K562 (cell line): ENCODE measurements around the gene EGFL6. TPM values are rescaled to one million over a fixed set of nuclear protein-coding genes. Genes with fewer than 3 reads are reported as not detected.
A peak's percentile ranks its signal among the peaks of the same experiment; 100 is the strongest.

Source experiments
- ATAC-seq: fragments of 200-7000 bp; cut with Tn5 transposase; 3 replicates; pipeline ENCODE4 v1.9.1; 2020; ENCODE audit warnings: moderate library complexity
- BruUV-seq: library from RNA; stranded (reverse); fragments of 400-500 nt; replicated peaks from 2 replicates; lab custom pipeline; 2021; lab: Mats Ljungman, UMichigan
- CTCF ChIA-PET: fragments of 300-600 bp; formaldehyde crosslinking; extraction: SDS; loops from one replicate; lab custom pipeline; 2021; ENCODE audit warnings: low intra/inter-chr PET ratio; lab: Yijun Ruan, JAX
- POLR2A ChIA-PET: fragments of 300-600, 350-650 bp; sonication (Branson Sonifier 250); formaldehyde crosslinking; extraction: SDS; loops from one replicate; lab custom pipeline; 2021; ENCODE audit warnings: antibody characterized with exemption, inconsistent platforms; lab: Yijun Ruan, JAX
- DNase-seq, 4 experiments: peaks; one replicate each; pipeline versions ENCODE4 v3.0.0 to v3.0.0-alpha.2; 2011 to 2018; ENCODE audit warnings: low spot score in 3 of 4, mixed read lengths in 3 of 4; ENCODE audit errors: extremely low read depth in 1 of 4
- FAIRE-seq: peaks from 2 replicates; lab custom pipeline; 2011; peaks lifted over from hg19 to GRCh38; lab: Jason Lieb, UNC
- H2AFZ ChIP-seq: 2 replicates; pipeline ENCODE4 v1.6.0; 2011; ENCODE audit warnings: low read depth, low read length, control low read depth, inconsistent platforms
- H3K27ac ChIP-seq: fragments of 200-600 bp; 3 replicates; pipeline ENCODE4 v1.8.0; 2011; ENCODE audit warnings: low read depth, mild to moderate bottlenecking, control low read depth, inconsistent platforms, low read length, moderate library complexity, mixed read lengths; ENCODE audit errors: extremely low read depth
- H3K27me3 ChIP-seq, 2 experiments: fragments of 300-600 bp in 1 of 2; 2 replicates in 1 of 2; 3 replicates in 1 of 2; pipeline versions ENCODE4 v1.6.0 to v1.8.0; 2011; ENCODE audit warnings: inconsistent platforms in 2 of 2, low read length in 2 of 2, mild to moderate bottlenecking in 1 of 2, mixed read lengths in 1 of 2, moderate library complexity in 1 of 2; ENCODE audit not compliant: control insufficient read depth in 2 of 2, insufficient read depth in 2 of 2
- H3K36me3 ChIP-seq: fragments of 300-600 bp; 3 replicates; pipeline ENCODE4 v1.8.0; 2011; ENCODE audit warnings: mild to moderate bottlenecking, low read length, inconsistent platforms; ENCODE audit not compliant: control insufficient read depth, insufficient read depth
- H3K4me1 ChIP-seq, 2 experiments: fragments of 200-600 bp in 1 of 2; replicated peaks in 1 of 2; 2 replicates in 1 of 2; 3 replicates in 1 of 2; pipeline versions ENCODE4 v1.5.1 to v1.8.0; 2011; ENCODE audit warnings: inconsistent platforms in 2 of 2, low read length in 2 of 2, mild to moderate bottlenecking in 1 of 2, mixed read lengths in 1 of 2, moderate library complexity in 1 of 2; ENCODE audit not compliant: control insufficient read depth in 2 of 2, insufficient read depth in 2 of 2
- H3K4me2 ChIP-seq: 2 replicates; pipeline ENCODE4 v1.6.1; 2011; ENCODE audit warnings: low read length, control low read depth, inconsistent platforms, mixed read lengths; ENCODE audit not compliant: insufficient read depth
- H3K4me3 ChIP-seq: fragments of 200-600 bp; sonication (generic), shearing (Covaris generic); 2 replicates; pipeline ENCODE4 v1.5.1; 2016; ENCODE audit warnings: control low read depth, inconsistent platforms
- H3K79me2 ChIP-seq: fragments of 200-600 bp; 3 replicates; pipeline ENCODE4 v1.8.0; 2011; ENCODE audit warnings: low read length, inconsistent platforms; ENCODE audit not compliant: control insufficient read depth, insufficient read depth
- H3K9ac ChIP-seq, 2 experiments: 2 replicates each; pipeline versions ENCODE4 v1.6.0 to v1.6.1; 2011; ENCODE audit warnings: low read depth in 2 of 2, low read length in 2 of 2, control low read depth in 1 of 2, inconsistent platforms in 1 of 2, mild to moderate bottlenecking in 1 of 2, mixed read lengths in 1 of 2; ENCODE audit not compliant: insufficient read depth in 1 of 2
- H3K9me1 ChIP-seq: one replicate; pipeline ENCODE4 v1.6.0; 2011; ENCODE audit warnings: inconsistent platforms, mild to moderate bottlenecking, low read length, moderate library complexity; ENCODE audit not compliant: control insufficient read depth, insufficient read depth
- H3K9me3 ChIP-seq: replicated peaks from 2 replicates; pipeline ENCODE4 v1.5.1; 2011; ENCODE audit warnings: low read depth, low read length, inconsistent platforms; ENCODE audit not compliant: control insufficient read depth, insufficient read depth
- H4K20me1 ChIP-seq: replicated peaks from 2 replicates; pipeline ENCODE4 v1.6.1; 2011; ENCODE audit warnings: low read length, inconsistent platforms, mixed read lengths; ENCODE audit not compliant: control insufficient read depth, insufficient read depth
- CBFA2T2 ChIP-seq: fragments of 450-650 bp; conservative IDR thresholded peaks from 2 replicates; pipeline ENCODE4 v1.6.1; 2017; ENCODE audit warnings: mild to moderate bottlenecking
- CBFA2T3 ChIP-seq: fragments of 450-650 bp; IDR thresholded peaks from 2 replicates; pipeline ENCODE4 v1.6.1; 2017
- E2F8 ChIP-seq: fragments of 450-650 bp; IDR thresholded peaks from 2 replicates; pipeline ENCODE4 v1.7.1; 2018; ENCODE audit warnings: mild to moderate bottlenecking, low read depth; ENCODE audit not compliant: partially characterized antibody
- ILF3 ChIP-seq: fragments of 450-650 bp; IDR thresholded peaks from 2 replicates; pipeline ENCODE4 v1.6.1; 2018; ENCODE audit warnings: antibody characterized with exemption, mild to moderate bottlenecking, moderate library complexity, borderline replicate concordance
- KHSRP ChIP-seq: fragments of 450-650 bp; IDR thresholded peaks from 2 replicates; pipeline ENCODE4 v1.6.1; 2017
- NCOR1 ChIP-seq: fragments of 450-650 bp; IDR thresholded peaks from 2 replicates; pipeline ENCODE4 v1.6.1; 2016; ENCODE audit warnings: mild to moderate bottlenecking, moderate library complexity
- SIX5 ChIP-seq, 2 experiments: IDR thresholded peaks; 2 replicates each; pipeline ENCODE4 v1.6.1; 2011; ENCODE audit warnings: low read length in 2 of 2, borderline replicate concordance in 1 of 2, low read depth in 1 of 2, mild to moderate bottlenecking in 1 of 2, moderate library complexity in 1 of 2; ENCODE audit not compliant: insufficient read depth in 1 of 2
- TCF3 ChIP-seq: sonication (generic); formaldehyde crosslinking; IDR thresholded peaks from 2 replicates; pipeline ENCODE4 v1.4.0; 2020; ENCODE audit warnings: mild to moderate bottlenecking, missing genetic modification reagents
- THAP7 ChIP-seq: fragments of 250-450 bp; sonication (Bioruptor Pico); IDR thresholded peaks from 2 replicates; pipeline ENCODE4 v1.5.0; 2021
- ZNF3 ChIP-seq: fragments of 250-450 bp; sonication (Bioruptor Pico); IDR thresholded peaks from 2 replicates; pipeline ENCODE4 v1.5.0; 2021; ENCODE audit warnings: mild to moderate bottlenecking, moderate library complexity
- WGBS: fragments of 100-300 bp; shearing (Covaris generic); methylation state at CpG from one replicate; pipeline ENCODE4 v1.1.6; 2016; ENCODE audit warnings: low coverage, mixed read lengths; ENCODE audit not compliant: insufficient coverage; ENCODE audit errors: missing lambda C conversion rate; 5-methylcytosine and 5-hydroxymethylcytosine counted together
- in situ Hi-C: fragments of 300-500 bp; cut with MboI; formaldehyde crosslinking; loops from 4 replicates; pipeline ENCODE4 v1.15.0; 2018; ENCODE audit warnings: inconsistent platforms, mixed read lengths
- intact Hi-C: fragments of 100-400 bp; cut with micrococcal nuclease; formaldehyde crosslinking; loops from 2 replicates; pipeline ENCODE4 v1.14.2; 2022
- polyA plus RNA-seq, 8 experiments: library from polyadenylated mRNA; depleted of rRNA in 4 of 8; stranded (reverse) in 5 of 8; unstranded in 3 of 8; fragments of >200 nt; fragmentation: Nextera tagmentation in 2 of 8; fragmentation: Illumina TruSeq in 1 of 8; extraction: Ambion mirVana in 2 of 8; extraction: Trizol in 1 of 8; gene quantifications; 2 replicates each; pipeline versions ENCODE4 v1.2.1 to v1.2.3, GENCODE V29; 2011 to 2014; ENCODE audit warnings: inconsistent platforms in 1 of 8, missing spikeins in 1 of 8
- total RNA-seq, 7 experiments: library from RNA; depleted of rRNA in 6 of 7; stranded (reverse); fragments of >200 nt in 6 of 7; fragmentation: Illumina TruSeq in 2 of 7; extraction: Trizol in 2 of 7; gene quantifications; 2 replicates each; pipeline versions ENCODE4 v1.2.1 to v1.2.3, GENCODE V29; 2011 to 2021; ENCODE audit warnings: low replicate concordance in 1 of 7
- TF ChIP-seq, protein P1 (sequence below): IDR thresholded peaks from 2 replicates; pipeline ENCODE4 v1.6.1; 2016; ENCODE audit warnings: missing genetic modification characterization, missing compliant biosample characterization
- TF ChIP-seq, protein P2 (sequence below): fragments of 250-450 bp; sonication (Bioruptor Pico); IDR thresholded peaks from 2 replicates; pipeline ENCODE4 v1.8.0; 2021; ENCODE audit warnings: moderate library complexity, mild to moderate bottlenecking, inconsistent platforms

The EGFL6 gene
- total and polyA plus RNA-seq, 9 of the 15 experiments (the other 6 are each of a cell fraction or from before 2014, with no cell fraction given): 0.01 TPM; not detected in 8

DNA sequence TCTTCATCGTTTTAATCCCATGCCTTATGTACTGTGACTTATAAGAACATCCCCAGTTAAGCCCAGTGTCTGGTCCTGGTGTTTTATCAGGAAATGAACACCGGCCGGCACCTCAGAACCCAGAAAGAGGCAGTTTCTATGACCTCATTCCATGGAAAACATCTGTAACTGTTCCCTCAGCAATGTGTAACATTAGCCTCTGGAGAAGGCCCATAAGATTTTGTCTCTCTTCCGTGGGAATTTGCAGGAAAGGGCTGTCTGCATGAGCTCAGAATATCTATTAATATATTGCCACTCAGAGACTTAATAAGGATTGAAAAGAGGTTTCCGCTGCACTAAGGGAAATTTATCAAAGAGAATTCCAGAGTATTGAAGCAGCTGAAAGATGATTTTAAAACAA, 80.4 kb downstream of the EGFL6 start (continued):
- TF ChIP-seq ZNF3 (CRISPR knock-in tag) (no peak), THAP7 (CRISPR knock-in tag) (no peak), E2F8 (no peak), SIX5 (IDR thresholded peaks at IDR 0.05; ENCODE audit: borderline replicate concordance in 1 of 2, insufficient read depth in 1 of 2, low read depth in 1 of 2, low read length in 2 of 2) (no peak)

- Histone ChIP-seq H3K27ac (no peak overlapping the region), H3K9me3 (peaks cover 9% of the 10 kb centered on the region), H3K9ac (no peak overlapping the region), H3K27me3 (no peaks in the 10 kb centered on the region), H3K4me2 (no peak overlapping the region), H3K4me1 (peaks cover 18 to 57% of the 10 kb centered on the region in 2 experiments), H3K36me3 (no peaks in the 10 kb centered on the region), H4K20me1 (no peaks in the 10 kb centered on the region), H3K79me2 (peaks cover 16% of the 10 kb centered on the region), H2AFZ (peak overlapping the region; percentile 22), H3K9me1 (no peaks in the 10 kb centered on the region), H3K4me3 (no peak overlapping the region)
- 20% methylated on average over 1 of the region's 1 CpG for WGBS
- CTCF ChIA-PET: no interaction called here
- DNase-seq (peak in 1 of 4 experiments; percentile 18), FAIRE-seq (no peak), ATAC-seq (no peak)
- intact Hi-C loops (no loop called here), in situ Hi-C loops (loop anchor here (5.0 to 25.0 kb wide), 3 partner anchors 97 to 688 kb away; partner anchors contain the start of gene GEMIN8)
- POLR2A ChIA-PET: interaction anchor here (0.5 to 1.4 kb wide), 2 partner anchors 10 to 47 kb away, joined by 3 read pairs; no protein-coding TSS in a partner anchor
- no TSS peak for BruUV-seq
- TF ChIP-seq CBFA2T3: peak; percentile 58
- TF ChIP-seq, protein P1, sequence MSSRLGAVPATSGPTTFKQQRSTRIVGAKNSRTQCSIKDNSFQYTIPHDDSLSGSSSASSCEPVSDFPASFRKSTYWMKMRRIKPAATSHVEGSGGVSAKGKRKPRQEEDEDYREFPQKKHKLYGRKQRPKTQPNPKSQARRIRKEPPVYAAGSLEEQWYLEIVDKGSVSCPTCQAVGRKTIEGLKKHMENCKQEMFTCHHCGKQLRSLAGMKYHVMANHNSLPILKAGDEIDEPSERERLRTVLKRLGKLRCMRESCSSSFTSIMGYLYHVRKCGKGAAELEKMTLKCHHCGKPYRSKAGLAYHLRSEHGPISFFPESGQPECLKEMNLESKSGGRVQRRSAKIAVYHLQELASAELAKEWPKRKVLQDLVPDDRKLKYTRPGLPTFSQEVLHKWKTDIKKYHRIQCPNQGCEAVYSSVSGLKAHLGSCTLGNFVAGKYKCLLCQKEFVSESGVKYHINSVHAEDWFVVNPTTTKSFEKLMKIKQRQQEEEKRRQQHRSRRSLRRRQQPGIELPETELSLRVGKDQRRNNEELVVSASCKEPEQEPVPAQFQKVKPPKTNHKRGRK (tag): no peak
- peak; percentile 41 for TF ChIP-seq CBFA2T2
- 0 out of 2 replicates have a peak, but pooled peaks have one; percentile 6 for TF ChIP-seq NCOR1
- TF ChIP-seq ILF3: no peak
- TF ChIP-seq KHSRP: no peak
- TF ChIP-seq, protein P2, sequence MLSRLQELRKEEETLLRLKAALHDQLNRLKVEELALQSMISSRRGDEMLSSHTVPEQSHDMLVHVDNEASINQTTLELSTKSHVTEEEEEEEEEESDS: no peak
- TF ChIP-seq TCF3 (CRISPR knock-in tag): peak; percentile 53
Observed at GRCh38 chrX:13650318-13650717, 80.9 kb downstream of the EGFL6 start.
